ENCODE results near the gene DNAJB1. TPM values are rescaled to one million over a fixed set of nuclear protein-coding genes. Genes with fewer than 3 reads are reported as not detected.

DNAJB1 gene
- total and polyA plus RNA-seq, 2 experiments from 2014 or later, result 101 to 124 TPM

DNA sequence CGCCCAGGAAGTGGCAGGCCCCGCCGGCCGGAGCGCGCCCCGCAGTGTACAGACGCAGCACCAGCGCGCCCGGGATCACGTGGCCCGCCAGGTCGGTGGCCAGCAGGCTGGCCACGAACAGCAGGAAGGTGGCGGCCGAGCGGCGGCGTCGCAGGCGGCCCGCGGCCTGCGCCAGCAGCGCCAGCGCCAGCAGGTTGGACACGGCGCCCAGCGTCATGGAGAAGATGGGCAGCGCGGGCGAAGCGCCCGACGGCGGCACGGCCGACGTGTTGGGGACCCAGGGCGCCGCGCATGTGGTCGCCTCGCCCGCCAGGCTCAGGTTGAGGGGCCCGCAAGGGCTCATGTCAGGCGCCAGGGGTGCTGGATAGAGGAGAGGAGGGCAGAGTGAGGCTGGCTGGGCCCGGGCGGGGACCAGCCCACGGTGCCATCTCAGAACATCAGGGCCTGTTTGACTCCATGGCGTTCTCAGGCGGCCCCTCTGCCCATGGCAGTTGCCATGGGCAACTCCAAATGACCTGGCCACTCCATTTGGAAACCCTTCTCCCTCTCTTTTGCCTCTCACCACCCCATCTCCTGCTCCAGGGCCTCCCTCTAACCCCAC, 44.1 kb downstream of the DNAJB1 start:
- Histone ChIP-seq H3K9me2 (ENCODE audit: insufficient read depth) (no peaks in the 10 kb centered on the region), H3K4me1 (ENCODE audit: insufficient read depth) (peaks cover 9% of the 10 kb centered on the region), H3F3A (ENCODE audit: insufficient read depth) (peaks cover 6% of the 10 kb centered on the region; the same call in 1 of the 2 replicates), H3K27ac (no peak overlapping the region), H3K4me2 (ENCODE audit: unreplicated experiment) (no peak overlapping the region), H3K79me2 (ENCODE audit: insufficient read depth) (no peaks in the 10 kb centered on the region), H3K9me3 (ENCODE audit: low read depth) (no peaks in the 10 kb centered on the region), H3K9ac (no peak overlapping the region), H2AFZ (no peak overlapping the region), H3K27me3 (replicated peaks; ENCODE audit: insufficient read depth) (no peaks in the 10 kb centered on the region), H4K20me1 (ENCODE audit: insufficient read depth) (no peaks in the 10 kb centered on the region), H3K36me3 (ENCODE audit: low read depth) (peaks cover 9% of the 10 kb centered on the region; the same call in 1 of the 2 replicates), H3K4me3 (no peak overlapping the region)
- in situ Hi-C loops (cut with MboI), result no loop called here
- DNase-seq, result peak; percentile 48
- no peak for TF ChIP-seq EZH2 (IDR thresholded peaks at IDR 0.05; ENCODE audit: insufficient read depth, poor library complexity, severe bottlenecking)
- TF ChIP-seq EZH2phosphoT487 (IDR thresholded peaks at IDR 0.05; ENCODE audit: insufficient read depth, low read depth), result no peak
- 24 to 25% methylated on average over 39 to 48 of the region's 53 CpGs for WGBS, 2 experiments (ENCODE audit: low coverage in 1 of 2, low lambda C conversion rate in 2 of 2, missing lambda C conversion rate in 2 of 2)

DNA sequence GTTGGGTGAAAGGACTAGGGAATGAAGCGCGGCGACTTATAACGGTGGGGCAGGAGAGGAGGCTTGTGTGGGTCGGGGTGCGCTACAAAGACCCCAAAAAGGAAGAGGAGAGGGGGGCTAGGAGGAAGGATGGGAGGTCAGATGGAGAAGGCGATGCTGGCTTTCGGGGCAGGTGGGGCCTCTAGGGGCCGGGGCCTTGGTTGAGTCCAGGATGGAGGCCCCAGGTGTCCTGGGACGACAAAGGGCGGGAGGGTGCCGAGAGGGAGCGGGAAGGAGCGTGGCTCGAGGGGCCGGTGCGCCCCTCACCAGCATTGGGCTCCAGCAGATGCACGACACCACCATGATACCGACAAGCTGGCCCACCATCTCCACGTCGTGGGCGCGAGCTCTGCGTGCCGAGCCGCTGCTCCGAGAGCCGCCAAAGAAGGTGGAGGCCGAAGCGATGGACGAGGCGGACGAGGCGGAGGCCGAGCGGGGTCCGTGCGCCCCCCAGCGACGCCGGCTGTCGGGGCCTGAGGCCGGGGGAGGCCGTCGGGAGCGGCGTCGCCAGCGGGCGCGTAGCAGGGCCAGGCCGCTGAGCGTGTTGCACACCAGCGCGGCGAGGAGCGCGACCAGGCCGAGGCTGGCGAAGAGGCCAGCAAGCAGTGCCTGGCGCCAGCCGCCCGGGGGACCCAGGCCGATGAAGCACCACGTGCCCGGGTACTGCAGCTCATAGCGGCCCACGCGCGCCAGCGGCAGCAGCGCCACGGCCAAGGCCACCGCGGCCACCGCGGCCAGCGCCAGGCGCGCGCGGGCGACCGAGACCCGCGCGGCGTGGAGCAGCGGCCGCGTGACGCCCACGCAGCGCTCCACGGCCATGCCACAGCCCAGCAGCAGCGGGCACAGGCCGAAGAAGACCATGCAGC, 44.9 kb downstream of the DNAJB1 start:
- 16 to 17% methylated on average over 50 to 87 of the region's 97 CpGs for WGBS, 2 experiments (ENCODE audit: low coverage in 1 of 2, low lambda C conversion rate in 2 of 2, missing lambda C conversion rate in 2 of 2)
- peaks cover 2% of the 10 kb centered on the region; the same call in 1 of the 2 replicates for H3K36me3 ChIP-seq (ENCODE audit: low read depth)
- H3K4me2 ChIP-seq (ENCODE audit: unreplicated experiment), result no peak overlapping the region
- TF ChIP-seq EZH2 (IDR thresholded peaks at IDR 0.05; ENCODE audit: insufficient read depth, poor library complexity, severe bottlenecking), result no peak
- no peak for TF ChIP-seq EZH2phosphoT487 (IDR thresholded peaks at IDR 0.05; ENCODE audit: insufficient read depth, low read depth)
- H3K4me3 ChIP-seq, result no peak overlapping the region
- no peak overlapping the region for H3K9ac ChIP-seq
- H3K9me3 ChIP-seq (ENCODE audit: low read depth), result no peaks in the 10 kb centered on the region
- no peaks in the 10 kb centered on the region for H3K9me2 ChIP-seq (ENCODE audit: insufficient read depth)
- no peaks in the 10 kb centered on the region for H3K79me2 ChIP-seq (ENCODE audit: insufficient read depth)
- H3F3A ChIP-seq (ENCODE audit: insufficient read depth), result peaks cover 6% of the 10 kb centered on the region; the same call in 1 of the 2 replicates
- H4K20me1 ChIP-seq (ENCODE audit: insufficient read depth), result no peaks in the 10 kb centered on the region
- peaks cover 9% of the 10 kb centered on the region for H3K4me1 ChIP-seq (ENCODE audit: insufficient read depth)
- DNase-seq, result peak; percentile 49
- H2AFZ ChIP-seq, result no peak overlapping the region; the same call in 1 of the 2 replicates
- in situ Hi-C loops (cut with MboI), result no loop called here
- no peaks in the 10 kb centered on the region for H3K27me3 ChIP-seq (replicated peaks; ENCODE audit: insufficient read depth)
- H3K27ac ChIP-seq, result no peak overlapping the region

DNA sequence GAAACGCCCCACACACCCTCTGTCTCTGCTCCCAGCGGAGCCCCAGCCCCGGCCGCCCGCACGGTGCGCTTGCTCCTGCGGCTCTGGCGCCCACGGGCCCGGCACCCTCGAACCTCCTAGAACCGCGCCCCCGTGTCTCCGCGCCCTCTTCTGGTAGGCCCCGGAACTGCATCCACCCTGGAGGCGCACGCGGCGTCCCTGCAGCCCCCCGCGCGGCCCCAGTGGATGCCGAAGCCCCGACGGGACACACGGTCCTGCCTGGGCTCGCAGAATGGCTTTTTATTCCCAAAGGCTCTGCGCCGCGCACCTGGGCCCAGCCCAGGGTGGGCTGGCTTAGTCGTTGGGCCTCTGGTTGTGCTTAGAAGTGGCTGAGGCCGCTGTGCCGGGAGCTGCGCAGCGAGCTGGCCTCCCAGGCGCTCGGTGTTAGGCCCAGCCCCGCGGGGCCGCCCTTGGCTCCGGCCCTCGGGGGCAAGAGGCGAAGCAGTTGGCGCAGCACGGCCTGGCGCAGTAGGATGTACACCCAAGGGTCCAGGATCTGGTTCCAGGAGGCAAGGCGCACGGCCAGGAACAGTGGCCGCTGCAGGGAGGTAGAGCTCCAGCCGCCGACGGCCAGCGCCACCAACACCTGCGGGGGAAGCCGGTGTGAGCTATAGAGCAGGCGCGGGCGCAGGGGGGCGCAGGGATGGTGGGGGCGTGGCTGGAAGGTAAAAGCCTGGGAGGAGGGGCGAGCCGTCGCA, 45.8 kb downstream of the DNAJB1 start:
- no peak overlapping the region for H3K9ac ChIP-seq

More for the DNA sequence above, 45.8 kb downstream of the DNAJB1 start:
- Histone ChIP-seq H3K27me3 (replicated peaks; ENCODE audit: insufficient read depth) (no peaks in the 10 kb centered on the region), H3K36me3 (ENCODE audit: low read depth) (no peaks in the 10 kb centered on the region), H3K4me2 (ENCODE audit: unreplicated experiment) (peak overlapping the region; percentile 32), H3K4me3 (no peak overlapping the region), H3K4me1 (ENCODE audit: insufficient read depth) (peaks cover 9% of the 10 kb centered on the region), H4K20me1 (ENCODE audit: insufficient read depth) (no peaks in the 10 kb centered on the region), H3F3A (ENCODE audit: insufficient read depth) (peaks cover under 1% of the 10 kb centered on the region; the same call in 1 of the 2 replicates), H3K9me3 (ENCODE audit: low read depth) (no peaks in the 10 kb centered on the region), H3K9me2 (ENCODE audit: insufficient read depth) (no peaks in the 10 kb centered on the region), H3K27ac (no peak overlapping the region), H2AFZ (no peak overlapping the region), H3K79me2 (ENCODE audit: insufficient read depth) (no peaks in the 10 kb centered on the region)
- TF ChIP-seq EZH2 (IDR thresholded peaks at IDR 0.05; ENCODE audit: insufficient read depth, poor library complexity, severe bottlenecking) (no peak), EZH2phosphoT487 (IDR thresholded peaks at IDR 0.05; ENCODE audit: insufficient read depth, low read depth) (no peak)
- WGBS, 2 experiments (ENCODE audit: low coverage in 1 of 2, low lambda C conversion rate in 2 of 2, missing lambda C conversion rate in 2 of 2), result 4% methylated on average over 57 to 63 of the region's 66 CpGs
- DNase-seq, result peak; percentile 78
- in situ Hi-C loops (cut with MboI), result no loop called here

Data from GM23248 (cell line).